ENCODE results near the gene NOB1. TPM values are rescaled to one million over a fixed set of nuclear protein-coding genes. Genes with fewer than 3 reads are reported as not detected.

Gene NOB1
- total RNA-seq, 1 experiment from 2014 or later, result 101 TPM

- H3K23me2 ChIP-seq (ENCODE audit: insufficient read length, low read depth, low read length, poor library complexity, severe bottlenecking), result no peaks in the 10 kb centered on the region
- Mint-ChIP-seq H3K27ac (no peak overlapping the region), H3K27me3 (ENCODE audit: low read depth) (no peaks in the 10 kb centered on the region)
Observed at GRCh38 chr16:69706256-69706974, 48.3 kb downstream of the NOB1 start.

More at GRCh38 chr16:69706256-69706974, 48.3 kb downstream of the NOB1 start:
- Histone ChIP-seq H2BK15ac (ENCODE audit: low read depth, low read length) (no peak overlapping the region), H3K56ac (ENCODE audit: insufficient read length, low read depth, low read length) (no peak overlapping the region), H4K5ac (ENCODE audit: insufficient read length, low read depth, low read length) (no peak overlapping the region), H3K79me1 (ENCODE audit: insufficient read depth, low read depth, low read length, poor library complexity, severe bottlenecking) (no peaks in the 10 kb centered on the region), H3K23ac (ENCODE audit: insufficient read length, low read depth, low read length) (no peak overlapping the region), H3K4ac (ENCODE audit: low read depth, low read length) (no peak overlapping the region), H3K4me1 (ENCODE audit: insufficient read depth, low read length) (no peaks in the 10 kb centered on the region), H4K20me1 (ENCODE audit: control insufficient read depth, insufficient read depth, insufficient read length) (no peaks in the 10 kb centered on the region), H3T11ph (ENCODE audit: low read length) (no peak overlapping the region), H3K27me3 (ENCODE audit: insufficient read depth, low read length) (no peaks in the 10 kb centered on the region), H4K8ac (replicated peaks; ENCODE audit: insufficient read length, low read depth, low read length) (no peak overlapping the region), H2BK5ac (ENCODE audit: insufficient read length, low read length) (no peak overlapping the region), H3K14ac (ENCODE audit: insufficient read depth, low read length) (no peak overlapping the region), H2AK5ac (ENCODE audit: insufficient read length, low read length) (no peak overlapping the region), H2AFZ (ENCODE audit: low read length) (no peak overlapping the region), H3K27ac (ENCODE audit: insufficient read length, low read depth, low read length) (no peak overlapping the region), H2BK12ac (ENCODE audit: insufficient read length, low read depth, low read length) (no peak overlapping the region), H3K4me2 (ENCODE audit: insufficient read depth, insufficient read length, low read length) (no peak overlapping the region), H4K91ac (ENCODE audit: insufficient read length, low read depth, low read length) (no peak overlapping the region), H3K79me2 (ENCODE audit: insufficient read depth, low read length) (no peaks in the 10 kb centered on the region), H3K9me3 (ENCODE audit: control insufficient read depth, low read depth, low read length) (no peaks in the 10 kb centered on the region), H2BK120ac (ENCODE audit: low read depth, low read length, poor library complexity, severe bottlenecking) (no peak overlapping the region), H3K9ac (ENCODE audit: extremely low read depth, insufficient read length, low read length) (no peak overlapping the region), H3K18ac (ENCODE audit: insufficient read length, low read depth, low read length) (no peak overlapping the region), H2BK20ac (ENCODE audit: low read depth, low read length, poor library complexity, severe bottlenecking) (no peak overlapping the region)
- no peak overlapping the region for H3K4me3 Mint-ChIP-seq
- no peak for DNase-seq
- TF ChIP-seq CTCF (conservative IDR thresholded peaks at IDR 0.05), result no peak
- no peaks in the 10 kb centered on the region for H3K4me1 Mint-ChIP-seq
- no CpG with 5 or more reads among the region's 1 CpG for WGBS (ENCODE audit: extremely low coverage, insufficient read length, low lambda C conversion rate)
- H3K9me3 Mint-ChIP-seq, result no peaks in the 10 kb centered on the region
- peaks cover 0 to 14% (median 0%) of the 10 kb centered on the region in 3 experiments; a peak in 4 of 7 replicates for H3K36me3 Mint-ChIP-seq (ENCODE audit: insufficient read depth in 1 of 3, low read depth in 3 of 3)

Measured in H9 (cell line).